Activated T-helper 9 cell treated with anti-CD3 and anti-CD28 coated beads, Interleukin-2, amount 50 U/mL, for 16 hours (primary cell): ENCODE measurements around the gene ZNF771.
A peak's percentile ranks its signal among the peaks of the same experiment; 100 is the strongest.
"Not testable (repeated sequence)": the region's sequence is repeated elsewhere in the genome, so short reads cannot be mapped to it uniquely, and the experiment has no call there.

Experiments
- DNase-seq: peaks from one replicate; pipeline ENCODE4 v3.0.0-alpha.2; 2020; ENCODE audit warnings: low read depth

ZNF771 gene

DNA sequence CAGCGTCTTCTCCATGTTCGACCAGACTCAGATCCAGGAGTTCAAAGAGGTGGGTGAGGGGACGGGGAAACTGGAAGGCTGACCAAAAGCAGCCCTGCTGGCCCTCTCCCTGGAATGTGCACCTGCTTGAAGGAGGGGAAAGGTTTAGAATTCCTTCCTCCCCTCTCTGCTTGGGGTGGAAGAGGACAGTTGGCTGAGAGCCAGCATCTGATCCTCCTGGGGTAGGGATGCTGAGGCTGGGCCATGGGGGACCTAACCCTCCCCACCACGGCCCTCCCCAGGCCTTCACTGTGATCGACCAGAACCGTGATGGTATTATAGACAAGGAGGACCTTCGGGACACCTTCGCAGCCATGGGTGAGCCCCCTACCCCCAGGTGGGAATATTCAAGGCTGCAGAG is 31.5 kb upstream of the ZNF771 start:
- DNase-seq = no peak

GRCh38 chr16:30376461-30376902 is 30.9 kb upstream of the ZNF771 start:
- DNase-seq = no peak

GRCh38 chr16:30377050-30377811 is 30.2 kb upstream of the ZNF771 start:
- DNase-seq = no peak

DNA sequence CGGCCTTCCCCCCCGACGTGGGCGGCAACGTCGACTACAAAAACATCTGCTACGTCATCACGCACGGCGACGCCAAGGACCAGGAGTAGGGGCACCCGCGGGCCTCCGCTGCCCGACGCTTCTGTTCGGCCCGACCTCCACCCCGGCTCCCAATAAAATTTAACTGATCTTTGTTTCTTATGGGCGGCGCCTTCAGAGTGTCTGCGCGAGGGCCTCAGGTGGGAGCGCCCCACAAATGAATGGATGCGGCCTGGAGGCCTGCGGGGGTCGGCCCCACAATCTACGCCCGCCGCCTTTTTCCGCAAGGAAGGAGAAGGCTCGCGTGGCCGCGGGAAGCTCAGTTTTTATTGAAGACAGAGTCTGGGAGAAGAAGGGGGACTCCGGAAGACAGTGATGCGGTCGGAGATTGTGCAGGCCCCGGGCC is 29.6 kb upstream of the ZNF771 start:
- peak; percentile 78 for DNase-seq

DNA sequence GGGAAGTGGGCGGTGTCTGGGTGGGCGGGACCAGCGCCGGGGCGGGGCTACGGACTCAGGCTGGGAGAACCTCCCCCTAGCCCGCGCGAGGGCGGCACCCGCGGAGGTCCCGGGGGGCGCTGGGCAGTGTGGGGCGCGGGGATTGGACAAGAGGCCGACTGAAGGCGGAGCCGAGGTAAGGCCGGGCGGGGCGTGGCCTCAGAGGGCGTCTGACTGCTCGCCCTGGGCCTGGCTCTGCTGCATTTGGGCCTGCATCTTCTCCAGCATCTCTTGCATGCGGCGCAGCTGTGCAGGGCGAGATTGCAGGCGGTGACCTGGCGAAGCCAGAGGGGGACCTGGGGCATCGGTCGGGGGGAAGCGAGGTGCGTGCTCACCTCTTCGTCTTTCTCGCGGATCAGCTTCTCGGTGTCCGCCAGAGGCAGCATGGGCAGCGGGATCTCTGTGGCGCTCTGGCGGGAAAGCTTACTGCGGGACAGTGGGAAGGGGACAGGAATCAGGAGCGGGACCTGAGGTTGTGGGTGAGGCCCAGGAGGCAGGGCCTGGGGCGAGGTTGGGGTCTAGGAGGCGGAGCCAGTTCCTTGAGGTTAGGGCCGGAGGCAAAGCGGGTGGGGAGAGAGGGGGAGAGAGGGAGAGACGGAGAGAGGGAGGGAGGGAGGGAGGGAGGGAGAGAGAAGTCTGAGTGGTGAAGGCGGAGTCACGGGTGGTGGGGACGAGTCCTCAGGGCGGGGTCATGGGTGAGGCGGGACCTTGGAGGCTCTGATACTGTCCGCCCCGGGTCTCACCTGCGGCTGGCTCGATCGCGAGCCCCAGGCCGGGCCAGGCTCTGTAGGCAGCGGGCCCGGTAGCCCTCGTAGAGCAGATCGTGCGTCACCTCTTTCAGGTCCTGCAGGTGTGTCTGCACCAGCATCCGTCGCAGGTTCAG is 28.9 kb upstream of the ZNF771 start:
- peak; percentile 98 for DNase-seq

GRCh38 chr16:30379158-30379783 is 28.1 kb upstream of the ZNF771 start:
- no peak for DNase-seq

- no peak for DNase-seq
Observed at GRCh38 chr16:30380072-30380802, 27.2 kb upstream of the ZNF771 start.

- no peak for DNase-seq
Observed at GRCh38 chr16:30380803-30381208, 26.6 kb upstream of the ZNF771 start.

- no peak for DNase-seq
Observed at GRCh38 chr16:30381291-30382041, 25.9 kb upstream of the ZNF771 start.

- peak; percentile 61 for DNase-seq
Observed at GRCh38 chr16:30382111-30382881, 25.1 kb upstream of the ZNF771 start, which contains the start of gene SEPTIN1. Gene SEPTIN1, minus strand, starts transcription at chr16:30382561. Its CDS starts 19 bp downstream, at chr16:30382542.

DNA sequence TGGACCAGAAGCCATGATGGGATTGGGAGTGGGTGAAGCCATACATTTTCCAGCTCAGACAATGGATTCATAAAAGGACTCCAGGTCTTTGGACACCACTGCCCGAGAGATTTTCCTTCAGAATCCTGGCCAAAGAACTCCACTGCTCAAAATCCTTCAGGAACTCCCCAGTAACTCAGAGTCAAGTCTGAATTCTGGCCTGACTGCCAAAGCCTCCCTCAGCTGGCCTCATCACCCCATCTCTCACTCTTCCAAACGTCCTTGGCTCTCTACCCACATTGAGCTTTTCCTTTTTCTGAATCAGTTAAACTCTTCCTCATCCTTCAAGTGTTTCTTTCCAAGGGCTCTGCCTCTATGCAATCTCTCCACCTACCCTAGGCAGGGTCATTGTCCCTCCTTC is 23.9 kb upstream of the ZNF771 start:
- no peak for DNase-seq

DNA sequence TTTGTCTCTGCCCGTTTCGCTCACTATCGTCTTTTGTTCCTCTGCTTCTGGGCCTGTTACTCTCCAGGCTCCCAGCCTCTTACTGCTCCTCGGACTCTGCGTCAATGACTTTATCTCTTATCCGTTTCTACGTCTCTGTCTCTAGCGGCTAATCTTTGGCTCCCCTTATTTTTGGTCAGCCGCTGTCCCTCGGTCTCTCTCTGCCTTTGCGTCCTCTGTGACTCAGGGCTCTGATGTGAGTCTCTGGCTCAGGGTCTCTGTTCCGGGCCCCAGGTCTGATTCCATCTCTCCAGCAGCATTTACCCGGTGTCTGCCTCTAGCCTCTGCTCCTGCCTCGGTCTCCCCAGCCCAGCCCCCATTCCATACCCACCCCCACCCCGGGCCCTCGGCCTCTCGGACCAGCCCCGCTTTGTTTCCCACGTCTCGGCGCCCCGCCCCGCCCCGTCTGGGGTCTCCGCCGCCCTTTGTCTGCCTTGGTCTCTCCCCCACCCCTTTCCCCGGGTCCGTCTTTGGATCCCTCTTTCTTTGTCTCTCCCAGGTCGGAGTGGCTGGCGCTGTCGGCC is 12.7 kb upstream of the ZNF771 start:
- DNase-seq = no peak

DNA sequence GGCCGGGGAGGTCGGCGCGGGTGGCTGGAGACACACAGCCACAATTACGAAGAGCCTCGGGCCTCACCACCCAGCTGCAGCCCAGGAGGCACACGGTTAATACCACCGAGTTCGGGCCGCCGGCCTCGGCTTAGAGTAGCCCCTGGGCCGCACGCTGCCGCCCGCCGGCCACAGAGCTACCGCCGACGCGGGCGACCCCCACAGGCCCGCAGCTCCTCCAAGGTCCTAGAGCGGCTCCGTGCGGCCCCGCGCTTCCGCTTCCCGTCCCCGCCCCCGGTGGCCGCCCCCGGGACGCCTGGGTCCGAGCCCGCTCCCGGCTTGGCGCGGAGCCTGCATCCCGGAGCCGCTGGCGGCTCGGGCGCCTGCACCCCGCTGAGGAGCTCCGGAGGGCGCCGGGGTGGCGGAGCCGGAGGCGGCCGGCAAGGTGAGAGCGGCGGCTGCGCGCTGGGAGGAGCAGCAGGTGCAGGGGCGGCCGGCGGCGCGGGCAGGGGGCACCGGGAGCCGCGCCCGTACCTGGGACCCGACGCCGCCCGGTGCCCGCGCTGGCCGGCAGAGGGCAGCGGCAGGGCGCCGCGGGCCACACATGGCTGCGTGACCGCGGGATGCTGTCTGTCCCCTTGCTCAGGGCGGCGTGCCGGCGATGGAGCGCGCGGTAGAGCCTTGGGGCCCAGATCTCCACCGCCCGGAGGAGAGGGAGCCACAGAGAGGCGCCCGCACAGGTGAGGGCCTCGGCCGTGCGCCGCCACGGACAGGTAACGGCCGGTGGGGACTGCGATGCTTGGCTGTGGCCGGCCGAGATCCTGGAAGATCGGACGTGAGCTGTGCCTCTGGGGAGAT is 12.0 kb upstream of the ZNF771 start, which contains the start of gene ZNF48:
TSS of gene ZNF48 (plus strand) at position 266 of the 837 bp plus-strand sequence. CDS start at position 641, 375 bp downstream.
- peak; percentile 59 for DNase-seq

- no peak for DNase-seq
Observed at GRCh38 chr16:30395992-30396585, 11.3 kb upstream of the ZNF771 start.

- DNase-seq = not testable (repeated sequence)
Observed at GRCh38 chr16:30396627-30397026, 10.8 kb upstream of the ZNF771 start.

DNA sequence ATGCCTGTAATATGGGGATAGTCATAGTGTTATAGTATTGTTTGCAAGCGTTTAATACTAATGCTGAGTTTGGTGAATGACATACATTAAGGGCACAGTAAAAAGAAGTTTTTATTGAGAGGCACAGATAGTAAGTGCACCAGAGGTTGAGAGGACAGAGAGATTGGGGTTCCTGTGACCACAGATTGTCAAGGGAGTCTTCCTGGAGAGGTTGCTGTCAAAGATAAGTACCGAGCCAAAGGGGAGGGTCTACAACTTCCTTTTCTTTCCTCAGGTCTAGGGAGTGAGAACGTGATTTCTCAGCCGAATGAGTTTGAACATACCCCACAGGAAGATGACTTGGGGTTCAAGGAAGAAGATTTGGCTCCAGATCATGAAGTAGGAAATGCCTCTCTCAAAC is 10.3 kb upstream of the ZNF771 start:
- DNase-seq = no peak

GRCh38 chr16:30397776-30398660 is 9.4 kb upstream of the ZNF771 start:
- no peak for DNase-seq
